OCI-LY3 (cell line): ENCODE measurements around the gene SLC16A5.

Source experiments
- CTCF ChIP-seq: fragments of 200-600, 300-600 bp; sonication (generic); IDR thresholded peaks from 2 replicates; pipeline ENCODE4 v1.5.1; 2014; ENCODE audit warnings: antibody characterized with exemption, low read length, low read depth
- EZH2phosphoT487 ChIP-seq: fragments of 200-600 bp; shearing (Covaris generic); IDR thresholded peaks from 2 replicates; pipeline ENCODE4 v1.6.1; 2018; ENCODE audit warnings: antibody characterized with exemption, mixed run types, low read depth

DNA sequence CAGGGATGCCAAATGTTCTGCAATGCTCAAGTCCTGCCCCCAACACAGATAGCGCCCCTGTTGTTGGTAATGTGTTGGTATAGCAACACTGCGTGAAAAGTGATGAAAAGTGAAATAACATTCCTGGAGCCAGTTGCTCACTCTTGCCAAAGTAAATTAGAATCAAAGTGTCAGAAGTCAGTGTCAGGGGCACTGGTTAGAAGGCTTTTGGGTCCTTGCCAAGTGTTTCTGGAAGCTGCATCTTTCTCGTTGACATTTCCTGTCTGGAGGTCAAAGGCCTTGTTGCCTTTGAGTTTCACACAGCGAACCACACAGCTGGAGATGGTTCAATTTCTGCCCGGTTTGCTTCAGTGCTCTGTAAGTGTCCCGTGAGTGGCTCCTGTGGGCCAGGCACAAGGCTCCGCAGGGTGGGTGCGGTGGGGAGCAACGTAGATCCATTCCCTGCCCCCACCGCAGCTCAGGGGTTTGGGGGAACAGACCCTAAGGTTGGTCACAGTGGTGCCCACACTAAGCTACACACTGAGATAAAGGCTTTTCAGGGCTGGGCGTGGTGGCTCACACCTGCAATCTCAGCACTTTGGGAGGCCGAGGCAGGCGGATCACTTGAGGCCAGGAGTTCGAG is 3.6 kb upstream of the SLC16A5 start:
- TF ChIP-seq CTCF = no peak
- no peak for TF ChIP-seq EZH2phosphoT487
